Tibial nerve (tissue), 3 donors: ENCODE measurements around the gene ELOA.

Experiments
- POLR2A ChIP-seq, 2 donors: fragments of 450-650 bp; IDR thresholded peaks; one replicate each; pipeline ENCODE4 v1.6.1; 2017; ENCODE audit warnings: antibody characterized with exemption in 2 of 2, mild to moderate bottlenecking in 2 of 2, moderate library complexity in 2 of 2
- TF ChIP-seq, protein P1 (sequence below), 5 experiments: fragments of 200-600 bp in 3 of 5; fragments of 450-650 bp in 2 of 5; sonication (generic) in 3 of 5; IDR thresholded peaks; one replicate each; pipeline ENCODE4 v1.5.1; 2016 to 2019; ENCODE audit warnings: antibody characterized with exemption in 5 of 5, mild to moderate bottlenecking in 3 of 5, moderate library complexity in 2 of 5

DNA sequence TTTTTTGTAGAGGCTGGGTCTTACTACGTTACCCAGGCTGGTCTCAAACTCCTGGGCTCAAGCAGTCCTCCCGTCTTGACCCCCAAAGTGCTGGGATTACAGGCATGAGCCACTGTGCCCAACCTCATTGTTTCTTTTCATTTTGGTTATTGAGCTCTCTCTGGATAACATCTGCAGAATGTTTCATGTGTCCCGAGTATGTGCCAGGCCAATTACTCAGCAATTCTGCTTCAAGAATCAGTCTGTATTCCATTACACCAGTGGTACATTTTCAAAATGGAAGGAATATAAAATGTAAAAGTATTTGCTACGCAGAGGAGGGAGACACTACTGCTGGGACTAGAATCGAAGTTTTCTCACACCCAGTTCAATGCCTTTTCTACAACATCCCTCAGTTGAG is 1.7 kb upstream of the ELOA start:
- TF ChIP-seq, protein P1, sequence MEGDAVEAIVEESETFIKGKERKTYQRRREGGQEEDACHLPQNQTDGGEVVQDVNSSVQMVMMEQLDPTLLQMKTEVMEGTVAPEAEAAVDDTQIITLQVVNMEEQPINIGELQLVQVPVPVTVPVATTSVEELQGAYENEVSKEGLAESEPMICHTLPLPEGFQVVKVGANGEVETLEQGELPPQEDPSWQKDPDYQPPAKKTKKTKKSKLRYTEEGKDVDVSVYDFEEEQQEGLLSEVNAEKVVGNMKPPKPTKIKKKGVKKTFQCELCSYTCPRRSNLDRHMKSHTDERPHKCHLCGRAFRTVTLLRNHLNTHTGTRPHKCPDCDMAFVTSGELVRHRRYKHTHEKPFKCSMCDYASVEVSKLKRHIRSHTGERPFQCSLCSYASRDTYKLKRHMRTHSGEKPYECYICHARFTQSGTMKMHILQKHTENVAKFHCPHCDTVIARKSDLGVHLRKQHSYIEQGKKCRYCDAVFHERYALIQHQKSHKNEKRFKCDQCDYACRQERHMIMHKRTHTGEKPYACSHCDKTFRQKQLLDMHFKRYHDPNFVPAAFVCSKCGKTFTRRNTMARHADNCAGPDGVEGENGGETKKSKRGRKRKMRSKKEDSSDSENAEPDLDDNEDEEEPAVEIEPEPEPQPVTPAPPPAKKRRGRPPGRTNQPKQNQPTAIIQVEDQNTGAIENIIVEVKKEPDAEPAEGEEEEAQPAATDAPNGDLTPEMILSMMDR (IDR thresholded peaks at IDR 0.05): no peak
- no peak for TF ChIP-seq POLR2A (IDR thresholded peaks at IDR 0.05)
